ENCODE results near the gene DNLZ.
A peak's percentile ranks its signal among the peaks of the same experiment; 100 is the strongest.
"Not testable (repeated sequence)": the region's sequence is repeated elsewhere in the genome, so short reads cannot be mapped to it uniquely, and the experiment has no call there.

Gene DNLZ

GRCh38 chr9:136363106-136363948, at the start of gene DNLZ:
TSS of gene DNLZ (minus strand) at chr9:136363744. CDS start at chr9:136363714, 30 bp downstream.
- DNase-seq (ENCODE audit: low read depth) = peak; percentile 64

GRCh38 chr9:136412962-136413361, 49.4 kb upstream of the DNLZ start:
- no peak for DNase-seq (ENCODE audit: low read depth)

- DNase-seq (ENCODE audit: low read depth) = no peak
These were observed 47.8 kb upstream of the DNLZ start for GRCh38 chr9:136411378-136411777.

- no peak for DNase-seq (ENCODE audit: low read depth)
These were observed 47.1 kb upstream of the DNLZ start, which contains the start of the genes ENTR1 and PMPCA for GRCh38 chr9:136410500-136411287. TSS of gene ENTR1 (minus strand) at chr9:136410614. CDS start at chr9:136410397, 217 bp downstream. TSS of gene PMPCA (plus strand) at chr9:136410658. CDS start at chr9:136410669, 11 bp downstream.

- DNase-seq (ENCODE audit: low read depth) = no peak
These were observed 46.3 kb upstream of the DNLZ start for GRCh38 chr9:136409557-136410455.

- DNase-seq (ENCODE audit: low read depth) = no peak
These were observed 44.4 kb upstream of the DNLZ start for GRCh38 chr9:136407911-136408310.

GRCh38 chr9:136407061-136407460, 43.5 kb upstream of the DNLZ start:
- DNase-seq (ENCODE audit: low read depth) = not testable (repeated sequence)

- DNase-seq (ENCODE audit: low read depth) = not testable (repeated sequence)
These were observed 42.4 kb upstream of the DNLZ start for GRCh38 chr9:136405904-136406303.

GRCh38 chr9:136405481-136405880, 41.9 kb upstream of the DNLZ start:
- DNase-seq (ENCODE audit: low read depth) = no peak

GRCh38 chr9:136404801-136405136, 41.2 kb upstream of the DNLZ start:
- no peak for DNase-seq (ENCODE audit: low read depth)

GRCh38 chr9:136403915-136404800, 40.6 kb upstream of the DNLZ start:
- no peak for DNase-seq (ENCODE audit: low read depth)

GRCh38 chr9:136403538-136403914, 40.0 kb upstream of the DNLZ start:
- no peak for DNase-seq (ENCODE audit: low read depth)

- no peak for DNase-seq (ENCODE audit: low read depth)
These were observed 38.5 kb upstream of the DNLZ start for GRCh38 chr9:136402067-136402466.

- DNase-seq (ENCODE audit: low read depth) = no peak
These were observed 37.8 kb upstream of the DNLZ start for GRCh38 chr9:136401173-136401922.

- DNase-seq (ENCODE audit: low read depth) = no peak
These were observed 36.7 kb upstream of the DNLZ start, which contains the start of gene SNAPC4 for GRCh38 chr9:136400038-136400834. TSS of gene SNAPC4 (minus strand) at chr9:136400170. CDS start at chr9:136398428, 1,742 bp downstream.

GRCh38 chr9:136399176-136400037, 35.9 kb upstream of the DNLZ start:
- DNase-seq (ENCODE audit: low read depth) = no peak

GRCh38 chr9:136398286-136398685, 34.7 kb upstream of the DNLZ start:
- DNase-seq (ENCODE audit: low read depth) = no peak

- no peak for DNase-seq (ENCODE audit: low read depth)
These were observed 34.1 kb upstream of the DNLZ start for GRCh38 chr9:136397643-136398042.

GRCh38 chr9:136396219-136396515, 32.6 kb upstream of the DNLZ start:
- DNase-seq (ENCODE audit: low read depth) = no peak

Measured in HS-5 (cell line).